ENCODE data around the gene FAM120A.

Gene FAM120A

GRCh38 chr9:93597871-93598646 lies 146.6 kb downstream of the FAM120A start:
- no peak for DNase-seq

GRCh38 chr9:93598647-93599241 lies 147.3 kb downstream of the FAM120A start:
- DNase-seq: no peak

DNA sequence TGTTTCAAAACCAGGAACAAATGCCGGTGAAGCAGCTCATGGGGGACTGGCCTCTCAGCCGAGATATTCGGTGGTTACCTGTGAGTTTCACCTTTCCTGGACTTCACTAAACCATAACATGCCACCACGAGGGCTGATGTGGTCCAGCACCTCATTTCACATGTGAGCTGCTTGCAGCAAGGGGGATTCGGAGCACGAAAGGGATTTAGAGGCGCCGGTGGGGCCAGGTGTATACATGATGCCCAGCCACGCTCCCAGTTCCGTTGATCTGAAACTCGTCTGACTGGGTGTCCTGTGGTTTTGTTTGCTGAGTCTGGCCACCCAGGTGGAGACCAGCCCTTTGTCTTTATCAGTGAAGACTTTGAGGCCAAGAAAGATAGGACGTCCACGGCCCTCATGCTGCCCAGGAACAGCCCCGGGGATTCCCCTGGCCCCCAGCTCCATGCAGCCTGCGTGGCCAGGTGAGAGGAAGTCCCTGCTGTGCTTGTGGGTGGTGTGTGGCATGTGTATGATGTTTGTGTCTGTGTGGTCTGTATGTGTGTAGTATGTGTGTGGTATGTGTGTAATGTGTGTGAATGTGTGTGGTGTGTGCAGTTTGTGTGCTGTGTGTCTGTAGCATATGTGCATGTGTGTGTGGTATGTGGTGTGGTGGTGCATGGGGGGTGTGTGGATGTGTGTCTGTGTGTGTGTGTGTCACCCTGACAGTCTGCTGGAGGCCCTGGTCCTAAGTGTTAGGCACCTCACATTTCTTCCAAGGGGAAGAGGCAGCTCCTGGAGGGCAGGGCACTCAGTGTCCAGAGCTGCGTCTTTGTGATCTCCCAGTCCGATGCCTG lies 148.3 kb downstream of the FAM120A start:
- no peak for DNase-seq

- DNase-seq: no peak
Measured at GRCh38 chr9:93600504-93600903, 149.0 kb downstream of the FAM120A start.

GRCh38 chr9:93601063-93601462 lies 149.6 kb downstream of the FAM120A start:
- DNase-seq: no peak

DNA sequence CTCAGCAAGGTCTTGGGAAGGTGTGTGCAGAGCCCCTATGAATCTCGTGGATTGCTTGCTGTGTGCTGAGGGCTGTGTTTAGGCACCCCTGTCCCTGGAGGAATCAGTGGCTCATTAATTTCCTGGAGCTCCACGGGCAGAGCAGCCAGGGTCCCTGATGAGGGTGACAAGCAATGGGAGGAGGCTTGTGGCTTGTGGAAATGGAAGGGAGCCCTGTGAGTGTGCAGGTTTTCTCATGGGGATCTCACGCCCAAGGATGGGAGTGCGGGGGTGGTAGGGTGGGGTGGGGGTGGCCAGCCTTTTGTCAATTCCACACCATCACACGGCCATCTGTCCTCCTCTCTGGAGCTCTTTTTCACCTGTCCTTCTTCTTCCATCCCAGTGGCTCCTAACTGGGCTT lies 150.2 kb downstream of the FAM120A start:
- no peak for DNase-seq

GRCh38 chr9:93603011-93603410 lies 151.5 kb downstream of the FAM120A start:
- DNase-seq: no peak

DNA sequence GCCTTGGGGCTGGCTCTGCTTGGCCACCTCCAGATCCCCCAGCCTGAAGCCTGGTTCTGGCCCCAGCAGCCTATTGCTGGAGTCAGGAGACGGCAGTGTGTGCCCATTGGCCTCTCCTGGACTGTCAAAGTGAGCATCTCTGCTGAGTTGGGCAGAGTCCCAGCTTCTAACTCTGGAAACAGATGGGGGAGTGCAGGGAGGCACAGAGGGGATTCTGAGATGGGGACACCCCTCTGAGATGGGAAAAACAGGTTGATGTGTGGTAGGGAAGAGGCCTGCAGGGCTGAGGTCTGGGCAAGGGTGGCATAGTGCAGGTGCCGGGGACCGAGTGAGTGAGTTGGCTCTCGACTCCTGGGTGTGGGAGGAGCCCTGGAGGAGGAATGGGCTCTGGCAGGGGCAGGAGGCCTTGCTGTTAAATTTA lies 152.4 kb downstream of the FAM120A start:
- no peak for DNase-seq

- DNase-seq: no peak
Measured at GRCh38 chr9:93606187-93606586, 154.7 kb downstream of the FAM120A start.

- DNase-seq: no peak
Measured at GRCh38 chr9:93610206-93610605, 158.7 kb downstream of the FAM120A start.

DNA sequence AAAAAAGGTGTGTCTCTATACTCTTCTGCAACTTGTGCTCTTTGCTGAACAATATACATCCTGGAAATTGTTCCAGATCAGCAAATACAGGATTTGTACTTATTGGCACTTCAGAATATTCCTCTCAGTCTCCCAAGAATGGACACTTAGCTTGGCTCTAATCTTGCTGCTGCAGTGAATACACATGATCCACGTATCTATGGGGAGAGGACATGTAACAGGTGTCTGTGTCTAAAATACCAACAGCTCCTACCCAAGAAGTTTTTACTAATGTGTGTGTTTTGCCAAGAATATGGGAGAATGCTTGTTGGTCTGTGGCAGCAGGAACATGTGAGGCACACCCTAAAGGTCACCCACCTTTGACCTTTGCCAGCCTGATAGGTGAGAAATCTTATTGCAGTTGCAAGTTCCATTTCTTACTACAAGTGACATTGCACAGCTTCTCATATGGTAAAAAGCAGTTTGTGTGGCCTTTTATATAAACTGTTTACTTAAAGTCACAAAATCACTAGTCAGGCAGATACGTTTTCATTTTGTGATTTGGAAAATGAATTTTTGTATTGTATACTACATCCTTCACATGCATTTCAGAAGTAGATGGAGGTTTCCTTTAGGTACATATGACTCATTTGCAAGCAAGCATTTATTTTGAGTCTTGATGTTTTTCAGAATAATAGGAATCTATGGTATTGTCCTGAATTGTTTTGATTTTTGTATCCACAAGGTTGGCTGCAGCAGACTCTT lies 160.7 kb downstream of the FAM120A start:
- no peak for DNase-seq

GRCh38 chr9:93612796-93613154 lies 161.3 kb downstream of the FAM120A start:
- DNase-seq: no peak

DNA sequence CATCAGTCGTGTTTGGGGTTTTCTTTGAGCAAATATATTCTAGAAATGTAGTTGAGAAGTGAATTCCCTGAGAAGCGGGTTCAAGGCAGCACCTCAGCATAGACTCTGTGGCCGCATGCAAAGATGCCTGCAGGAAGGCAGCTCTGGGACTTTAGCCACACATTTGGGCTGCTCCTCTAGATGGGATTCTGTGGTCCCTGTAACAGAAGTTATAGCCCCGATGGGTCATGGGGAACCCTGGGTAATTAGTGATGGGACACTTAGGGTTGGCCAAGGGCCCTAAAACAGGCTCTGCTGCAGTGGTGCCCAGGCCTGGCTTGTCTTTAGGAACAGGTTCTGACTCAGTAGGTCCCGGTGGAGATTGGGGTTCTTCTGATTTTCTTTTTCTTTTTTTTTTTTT lies 161.7 kb downstream of the FAM120A start:
- no peak for DNase-seq

GRCh38 chr9:93613791-93614190 lies 162.3 kb downstream of the FAM120A start:
- DNase-seq: no peak

- DNase-seq: no peak
Measured at GRCh38 chr9:93614830-93615468, 163.5 kb downstream of the FAM120A start.

Measured in SIG-M5 (cell line).